DMS114 treated with DMSO at 0.1 percent for 48 hours (cell line): ENCODE results near the gene BEGAIN.

ENCODE experiments used
- DNase-seq: peaks from one replicate; lab custom pipeline; 2025; ENCODE audit not compliant: unreplicated experiment; lab: John Stamatoyannopoulos, UW

The BEGAIN gene

DNA sequence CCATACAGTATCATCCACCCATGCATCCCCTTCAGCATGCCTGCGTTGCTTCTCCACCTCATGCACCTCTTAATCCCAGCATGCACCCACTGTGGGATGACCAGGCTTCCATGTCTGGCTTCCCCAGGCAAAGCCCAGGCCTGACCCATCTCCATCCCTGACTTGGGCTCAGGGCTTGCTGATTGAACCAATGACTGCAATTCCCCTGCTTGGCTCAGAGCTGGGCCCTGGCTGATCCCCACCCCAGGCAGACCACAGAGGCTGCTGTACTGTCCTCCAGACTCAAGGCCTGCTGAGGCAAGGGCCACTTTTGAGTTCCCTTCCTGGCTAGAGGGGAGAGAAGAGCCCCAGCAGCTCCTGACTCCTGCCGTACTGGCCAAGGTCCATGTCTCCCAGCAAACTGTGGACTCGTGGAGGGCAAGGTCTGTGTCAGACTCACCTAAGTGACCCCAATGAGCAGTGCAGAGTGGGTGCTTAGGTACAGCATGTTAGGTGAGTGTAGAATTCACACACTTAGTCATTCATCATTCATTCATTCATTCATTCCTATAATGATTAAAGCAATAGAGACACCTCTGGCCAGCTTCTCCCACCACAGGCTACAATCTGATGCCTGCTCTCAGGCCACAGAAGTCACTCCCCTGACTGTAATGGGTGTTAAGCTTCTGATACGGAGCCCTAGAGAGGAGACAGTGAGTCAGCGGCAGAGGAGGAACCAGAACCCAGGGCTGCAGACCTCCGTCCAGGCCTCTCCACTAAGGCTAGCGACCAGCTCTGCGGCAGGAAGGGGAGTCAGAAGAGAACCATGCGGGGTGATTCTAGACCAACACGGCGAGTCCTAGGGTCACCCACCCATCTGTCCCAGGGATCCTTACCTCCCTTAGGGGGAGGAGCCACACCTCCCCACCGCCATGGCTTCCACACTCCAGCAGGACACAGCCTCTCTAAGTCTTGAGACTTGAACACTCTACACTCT, 2.9 kb downstream of the BEGAIN start:
- no peak for DNase-seq

DNA sequence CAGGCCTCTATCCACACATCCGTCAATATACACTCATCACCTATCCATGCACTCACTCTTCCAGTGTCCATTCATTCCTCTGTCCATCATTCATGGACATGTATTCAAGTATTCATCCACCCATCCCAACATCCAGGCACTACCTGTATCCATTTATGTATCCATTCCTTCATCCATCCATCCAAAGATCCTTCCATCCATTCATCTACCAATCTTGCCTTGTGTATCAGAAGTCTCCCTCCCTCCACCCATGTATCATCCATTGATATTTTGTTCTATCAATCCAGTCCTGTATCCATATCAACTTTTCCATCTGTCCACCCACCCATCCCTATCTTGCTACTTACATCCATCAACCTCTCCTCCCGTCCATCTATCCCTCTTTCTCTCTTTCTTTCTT, 4.0 kb downstream of the BEGAIN start:
- no peak for DNase-seq

DNA sequence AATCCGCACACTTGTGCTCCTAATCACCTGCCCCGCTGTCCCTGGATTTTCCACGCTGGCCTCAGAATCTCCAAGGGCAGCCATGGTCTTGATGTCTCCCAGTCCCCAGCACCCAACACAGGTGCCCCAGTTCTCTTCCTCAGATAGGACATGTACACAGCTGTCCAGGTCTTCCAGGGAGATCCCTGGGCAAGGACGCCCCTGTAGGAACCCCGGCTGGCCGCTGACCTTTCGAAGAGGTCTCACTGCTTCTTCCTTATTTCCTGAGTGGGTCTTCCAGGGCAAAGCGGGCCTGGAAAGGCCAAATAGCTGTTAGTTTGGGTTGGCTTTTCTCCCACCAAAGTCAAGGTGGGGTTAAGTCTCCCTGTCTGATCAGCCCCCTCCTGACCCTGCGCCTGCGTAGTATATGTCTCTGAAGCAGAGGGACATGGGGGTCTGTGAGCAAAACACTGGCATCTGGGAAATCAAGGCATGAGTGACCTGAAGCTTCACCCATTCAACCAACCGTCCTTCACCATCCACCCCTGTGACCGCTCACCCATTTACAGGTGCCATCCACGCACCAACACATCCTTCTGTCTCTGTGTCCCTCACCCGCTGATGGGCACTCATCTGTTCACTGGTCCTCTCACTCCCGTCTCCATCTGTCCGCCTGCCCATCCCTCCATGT, 4.6 kb downstream of the BEGAIN start:
- DNase-seq, result no peak

DNA sequence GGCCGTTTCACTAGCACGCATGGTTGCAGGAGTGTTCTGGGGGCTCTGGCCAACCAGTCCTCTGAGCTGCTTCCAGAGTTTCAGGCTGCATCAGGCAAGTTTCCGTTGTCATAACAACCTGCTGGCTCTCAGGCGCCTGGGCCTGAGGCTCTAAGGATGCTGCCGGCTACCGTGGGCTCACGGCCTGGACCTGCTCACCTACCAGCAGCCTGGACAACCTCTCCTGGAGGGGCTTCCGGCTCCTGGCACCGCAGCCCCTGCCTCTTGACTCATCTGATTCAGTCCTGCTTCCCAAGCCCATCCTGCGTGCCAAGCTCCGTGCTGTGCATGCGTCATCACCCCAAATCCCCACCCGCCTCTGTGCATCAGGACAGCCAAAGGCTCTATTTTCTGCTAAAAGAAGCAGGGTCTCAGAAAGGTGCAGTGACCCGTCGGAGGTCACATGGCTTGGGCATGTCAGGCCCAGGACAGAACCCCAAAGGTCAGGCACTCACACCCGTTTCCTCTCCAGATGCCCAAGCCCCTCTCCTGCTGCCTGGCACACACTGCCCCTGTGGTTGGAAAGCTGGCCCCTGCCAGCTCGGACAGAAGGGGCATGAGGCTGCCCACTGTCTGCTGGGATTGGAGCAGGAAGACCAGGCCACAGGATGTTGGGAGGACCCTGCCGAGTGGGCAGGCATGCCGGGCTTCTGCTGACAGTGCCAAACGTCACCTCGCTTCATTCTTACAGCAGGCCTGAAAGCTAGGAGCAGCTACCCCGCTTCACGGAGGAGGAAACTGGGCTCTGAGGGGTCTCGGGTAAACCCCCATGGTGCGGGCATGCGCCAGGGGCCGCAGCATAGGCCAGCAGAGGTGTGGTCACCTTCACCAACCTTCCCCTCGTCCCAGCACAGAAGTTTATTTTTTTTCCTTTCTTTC, 5.7 kb downstream of the BEGAIN start:
- DNase-seq, result no peak

DNA sequence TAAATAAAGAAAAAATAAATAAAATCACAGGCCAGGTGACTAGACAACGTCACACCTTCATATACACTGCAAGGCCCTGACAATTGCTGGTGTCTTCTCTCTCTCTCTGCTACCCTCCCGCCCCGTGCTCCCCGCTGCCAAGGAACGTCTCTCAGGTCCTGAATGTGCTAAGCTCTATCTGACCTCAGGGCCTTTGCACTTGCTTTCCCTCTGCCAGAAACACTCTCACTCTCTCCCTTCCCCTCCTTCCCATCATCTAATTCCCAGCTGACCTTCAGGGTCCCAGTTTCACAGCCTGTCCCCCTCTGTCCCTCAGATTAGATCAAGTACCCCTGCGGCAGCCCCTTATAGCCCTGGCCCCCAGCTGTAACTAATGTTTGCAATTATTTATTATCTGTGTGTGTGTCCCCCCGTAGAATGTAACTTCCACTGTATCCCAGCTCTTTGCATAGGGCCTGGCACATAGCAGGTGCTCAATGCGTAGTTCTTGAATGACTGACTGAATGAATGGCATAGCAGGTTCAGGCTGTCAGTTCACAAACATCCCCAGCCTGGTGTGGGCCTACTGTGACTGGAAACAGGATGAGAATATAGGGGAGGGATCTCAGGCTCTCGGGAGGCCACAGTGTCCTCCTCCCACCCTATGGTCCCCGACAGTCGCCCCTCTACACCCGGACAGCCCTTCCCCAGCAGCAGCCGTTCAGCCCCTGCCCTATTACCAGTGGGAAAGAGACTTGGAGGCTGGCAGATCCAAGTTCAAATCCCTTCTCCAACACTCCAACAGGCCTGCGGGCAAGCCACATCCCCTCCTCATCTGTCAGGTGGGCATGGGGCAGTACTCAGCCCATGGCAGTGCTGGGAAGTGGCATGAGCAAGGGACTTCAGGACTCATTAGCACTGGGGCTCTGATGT, 6.6 kb downstream of the BEGAIN start:
- no peak for DNase-seq

DNA sequence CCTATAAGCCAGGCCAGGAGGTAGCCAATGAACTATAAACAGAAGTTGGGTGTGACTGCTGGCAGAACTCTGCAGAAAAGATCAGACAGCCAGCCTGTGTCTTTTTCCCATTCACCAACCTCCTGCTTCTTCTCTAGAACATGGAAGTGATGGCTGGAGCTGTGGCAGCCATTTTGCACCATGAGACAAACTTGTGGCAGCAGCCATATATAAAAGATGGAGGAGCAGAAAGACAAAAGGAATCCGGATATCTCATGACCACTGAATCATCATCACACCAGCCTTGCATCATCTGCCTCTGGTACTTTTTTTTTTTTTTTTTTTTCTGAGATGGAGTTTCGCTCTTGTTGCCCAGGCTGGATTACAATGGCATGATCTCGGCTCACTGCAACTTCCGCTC, 8.7 kb downstream of the BEGAIN start:
- DNase-seq, result no peak

DNA sequence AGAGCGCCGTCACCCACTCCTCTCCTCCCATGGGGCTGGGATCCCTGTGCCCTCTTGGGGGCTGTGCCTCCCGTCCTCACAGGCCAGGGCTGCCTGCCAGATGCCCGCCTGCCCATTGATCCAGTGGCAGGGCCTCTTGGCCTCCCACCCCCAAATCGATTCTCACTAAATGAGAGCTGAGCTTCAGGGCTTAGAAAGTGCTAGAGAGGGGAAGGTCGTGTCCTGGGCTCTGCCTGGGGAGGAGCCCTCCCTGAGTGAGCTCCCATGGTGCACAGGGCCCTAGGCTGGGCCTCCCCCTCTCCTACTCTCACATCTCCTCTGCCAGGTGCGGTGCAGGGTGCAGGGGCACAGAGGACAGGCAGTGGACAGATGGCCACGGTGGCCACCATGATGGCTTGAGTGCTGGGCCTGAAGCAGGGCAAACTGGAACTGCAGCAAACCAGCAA, 9.2 kb downstream of the BEGAIN start:
- DNase-seq, result no peak

DNA sequence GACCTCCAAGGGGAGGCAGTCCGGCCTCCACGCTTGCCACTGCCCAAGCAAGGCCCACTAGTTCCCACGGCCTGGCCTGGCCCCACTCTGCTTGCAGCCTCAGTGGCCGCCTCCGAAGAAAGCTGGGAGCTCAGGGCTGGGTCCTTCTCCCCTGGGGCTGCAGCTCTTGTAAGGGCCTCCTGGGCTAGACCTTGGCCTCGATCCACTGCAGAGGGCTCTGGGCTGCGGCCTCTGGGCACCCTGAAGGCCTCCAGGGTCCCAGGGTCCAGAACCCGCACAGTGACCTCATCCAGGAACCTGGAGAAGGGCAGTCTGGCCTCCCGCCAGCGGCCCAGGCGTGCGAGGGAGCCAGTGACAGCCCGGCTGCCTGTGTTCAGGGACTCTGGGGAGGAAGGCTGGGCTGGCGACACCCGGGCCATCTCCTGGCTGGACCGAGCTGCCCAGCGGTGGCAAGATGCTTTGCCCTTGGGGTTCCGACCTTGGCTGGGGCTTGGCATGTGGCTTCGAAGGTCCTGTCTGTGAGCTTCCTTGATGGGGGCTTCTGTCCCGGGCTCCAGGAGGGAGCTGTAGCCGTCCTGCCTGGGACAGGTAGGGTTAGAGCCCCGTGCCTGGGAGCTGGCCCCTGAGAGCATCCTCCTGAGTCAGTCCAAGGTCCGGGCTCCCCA, 9.8 kb downstream of the BEGAIN start:
- DNase-seq, result no peak

DNA sequence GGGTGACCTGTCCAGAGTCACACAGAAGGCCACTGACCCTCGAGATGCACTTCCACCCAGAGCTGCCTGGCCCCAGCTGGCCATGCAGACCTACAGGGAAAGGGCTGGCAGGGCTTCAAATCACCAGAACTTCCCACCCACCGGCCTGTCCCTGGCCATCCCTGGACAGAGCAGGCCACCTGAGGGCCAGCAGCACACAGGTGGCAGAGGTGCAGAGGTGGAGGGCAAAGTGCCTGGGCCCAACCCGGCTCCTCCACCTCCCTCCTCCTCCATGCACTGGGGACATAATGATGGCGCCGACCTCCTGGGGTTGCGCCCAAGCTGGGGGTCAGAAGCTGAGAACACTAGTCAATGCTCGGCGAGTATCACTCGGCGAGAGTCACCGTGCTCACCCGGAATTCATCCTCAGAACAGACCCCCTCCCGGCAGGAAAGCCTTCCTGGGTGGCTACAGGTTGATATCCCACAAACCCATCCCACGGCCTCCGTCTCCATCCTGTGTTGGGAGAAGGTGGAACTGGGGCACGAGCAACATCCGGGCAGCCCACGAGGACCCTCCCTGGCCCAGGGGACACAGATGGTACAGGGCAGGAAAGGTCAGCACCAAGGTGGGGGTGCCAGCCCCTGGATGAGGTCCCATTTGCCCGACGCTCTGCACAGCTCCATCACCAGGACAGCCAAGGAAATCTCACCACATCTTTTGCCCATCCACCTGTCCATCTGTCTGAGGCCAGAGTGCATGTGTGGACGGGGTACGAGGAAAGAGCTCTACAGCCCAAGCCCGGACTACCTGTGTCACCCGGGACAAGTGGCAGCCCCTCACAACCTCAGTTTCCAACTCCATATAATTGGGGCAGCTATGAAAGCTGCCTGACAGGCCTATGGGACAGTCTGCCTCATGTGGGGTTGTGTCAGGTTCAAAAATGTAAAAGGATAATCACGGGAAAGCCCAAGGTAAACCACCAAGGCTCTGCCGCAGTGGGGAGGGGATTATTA, 10.8 kb downstream of the BEGAIN start:
- DNase-seq, result no peak

DNA sequence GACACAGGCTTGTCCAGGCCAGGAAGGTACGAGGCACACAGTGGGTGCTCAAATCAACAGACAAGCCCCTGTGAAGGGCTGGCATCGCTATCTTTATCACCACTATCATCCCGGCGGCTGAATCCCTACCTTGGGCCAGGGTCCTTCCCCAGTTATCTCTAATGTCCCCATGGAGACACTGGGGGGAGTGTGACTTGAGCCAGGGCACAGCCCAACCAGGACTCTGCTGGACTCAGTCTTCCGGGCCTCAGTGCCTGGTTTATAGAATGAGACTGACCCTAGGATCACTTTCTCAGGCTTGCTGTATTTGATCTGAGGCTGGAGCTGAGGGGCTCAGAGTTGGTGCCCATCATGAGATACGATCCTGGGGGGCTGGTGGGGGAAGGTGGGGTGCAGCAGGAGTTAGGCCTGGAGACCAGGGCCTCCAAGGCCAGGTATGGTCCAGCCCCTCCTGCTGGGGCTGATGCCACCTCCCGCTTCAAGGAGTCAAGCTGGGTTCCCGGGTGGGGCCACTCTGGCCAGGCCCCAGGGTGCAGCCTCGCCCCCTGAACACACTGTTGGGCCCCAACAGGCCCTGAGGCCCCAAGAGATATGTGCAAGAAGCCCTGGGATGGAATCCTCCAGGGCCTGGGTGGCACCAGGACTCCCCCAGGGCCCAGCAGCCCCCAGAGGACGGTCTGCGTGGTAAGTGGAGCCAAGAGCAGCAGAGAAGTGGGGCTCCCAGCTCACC, 11.8 kb downstream of the BEGAIN start:
- DNase-seq, result no peak

DNA sequence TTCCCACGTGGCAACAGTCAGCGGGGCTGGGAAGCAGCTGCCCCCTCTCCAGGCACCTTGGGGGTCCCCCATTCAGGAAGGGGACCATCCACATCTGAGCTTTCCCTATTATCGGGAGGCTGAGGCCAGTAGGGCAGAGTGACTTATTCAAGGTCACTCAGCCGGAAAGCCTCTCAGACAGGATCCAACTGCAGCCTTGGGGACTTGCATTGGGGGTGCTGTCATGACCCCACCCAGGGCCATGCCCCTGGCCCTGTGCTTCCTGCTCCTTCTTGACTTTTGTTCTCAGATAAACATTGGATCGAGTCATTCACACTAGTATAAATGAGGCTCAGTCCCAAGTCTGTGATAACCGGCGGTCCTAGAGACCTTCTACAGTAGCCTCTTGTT, 12.6 kb downstream of the BEGAIN start:
- no peak for DNase-seq

DNA sequence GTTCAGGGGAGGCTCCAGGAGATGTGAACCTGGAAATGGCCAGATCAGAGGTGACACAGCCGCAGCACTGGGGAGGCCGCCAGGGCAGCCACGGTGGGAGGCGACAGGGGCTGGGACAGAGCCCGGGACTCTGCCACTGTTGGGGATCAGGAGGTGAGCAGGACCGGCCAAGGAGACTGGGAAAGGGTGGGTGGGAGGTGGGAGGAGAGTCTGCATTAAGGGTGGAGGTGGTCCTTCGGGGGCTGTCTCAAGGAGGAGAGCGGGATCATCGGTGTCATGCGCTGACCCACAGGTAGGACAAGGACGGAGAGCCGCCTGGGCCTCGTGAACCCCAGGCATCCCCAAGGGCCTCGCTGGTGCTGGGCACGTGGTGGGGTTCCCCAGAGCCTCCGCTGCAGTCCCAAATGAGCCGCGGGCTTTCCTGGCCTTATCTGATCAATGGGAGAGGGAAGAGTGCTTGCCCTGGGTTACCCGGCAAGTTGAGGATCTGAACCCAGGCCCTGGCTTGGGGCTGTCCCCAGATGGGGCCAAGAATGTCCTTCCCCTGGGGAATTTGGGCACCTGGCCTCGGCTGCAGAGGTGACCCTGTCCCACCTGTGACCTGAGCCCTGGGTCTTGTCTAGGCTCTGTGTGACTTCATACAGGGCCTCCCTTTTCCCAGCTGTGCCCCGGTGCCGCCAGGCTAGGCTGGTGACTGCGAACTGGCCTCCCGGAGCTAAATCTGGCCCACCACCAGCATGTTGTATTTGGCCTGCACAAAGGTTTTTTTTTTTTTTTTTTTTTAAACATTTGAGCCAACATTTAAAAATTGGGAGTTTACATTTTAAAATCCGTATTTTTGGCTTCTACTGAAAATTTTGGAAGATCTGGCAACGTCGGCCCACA, 13.2 kb downstream of the BEGAIN start:
- no peak for DNase-seq

DNA sequence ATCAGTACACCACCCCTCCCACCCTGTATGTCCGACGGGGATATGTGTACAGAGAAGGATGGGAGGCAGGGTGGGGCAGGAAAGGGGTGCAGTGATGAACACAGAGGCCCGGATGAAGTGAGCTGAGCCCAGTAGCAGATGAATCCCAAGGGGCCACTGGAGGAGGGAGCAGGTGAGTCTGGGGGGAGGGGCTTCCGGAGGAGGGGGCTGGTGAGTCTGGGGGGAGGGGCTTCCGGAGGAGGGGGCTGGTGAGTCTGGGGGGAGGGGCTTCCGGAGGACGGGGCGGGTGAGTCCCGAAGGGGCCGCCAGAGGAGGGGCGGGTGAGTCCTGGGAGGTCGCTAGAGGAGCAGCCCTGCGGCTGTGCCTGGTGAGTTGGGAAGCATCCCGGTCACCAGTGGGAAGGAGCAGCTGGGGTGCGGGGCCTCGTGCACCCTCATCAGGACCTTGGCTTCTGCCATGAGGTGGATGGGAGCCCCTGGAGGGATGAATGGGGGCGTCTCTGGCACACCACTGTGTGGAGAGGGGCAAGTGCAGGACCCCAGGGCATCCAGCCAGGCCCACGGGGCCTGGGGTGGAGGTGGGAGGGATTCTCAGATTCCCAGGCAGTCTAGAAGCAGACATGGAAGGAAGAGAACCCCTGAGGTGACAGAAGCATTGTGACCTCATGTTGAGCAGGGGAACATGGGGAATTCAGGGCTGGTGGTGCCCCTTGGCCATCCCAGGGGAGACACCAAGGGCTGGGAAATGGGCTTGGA, 14.0 kb downstream of the BEGAIN start:
- no peak for DNase-seq

DNA sequence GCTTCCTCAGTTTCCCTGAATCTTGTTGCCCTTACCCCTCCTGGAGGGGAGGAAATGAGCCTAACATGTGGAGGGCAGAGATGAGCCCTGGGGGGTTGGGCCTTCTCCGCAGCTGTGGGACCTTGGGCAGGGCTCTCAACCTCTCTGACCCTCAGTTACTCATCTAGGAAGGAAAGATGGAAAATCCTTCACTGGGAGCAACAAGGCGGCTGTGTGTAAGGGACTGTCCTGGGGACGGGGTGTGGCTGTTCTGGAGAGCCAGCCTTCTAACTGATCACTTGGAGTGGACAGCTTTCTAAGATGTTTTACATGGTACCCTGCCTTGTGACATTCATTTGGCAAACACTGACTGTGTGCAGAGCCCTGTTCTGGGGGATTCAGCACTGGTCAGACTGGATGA, 14.7 kb downstream of the BEGAIN start:
- DNase-seq, result no peak

DNA sequence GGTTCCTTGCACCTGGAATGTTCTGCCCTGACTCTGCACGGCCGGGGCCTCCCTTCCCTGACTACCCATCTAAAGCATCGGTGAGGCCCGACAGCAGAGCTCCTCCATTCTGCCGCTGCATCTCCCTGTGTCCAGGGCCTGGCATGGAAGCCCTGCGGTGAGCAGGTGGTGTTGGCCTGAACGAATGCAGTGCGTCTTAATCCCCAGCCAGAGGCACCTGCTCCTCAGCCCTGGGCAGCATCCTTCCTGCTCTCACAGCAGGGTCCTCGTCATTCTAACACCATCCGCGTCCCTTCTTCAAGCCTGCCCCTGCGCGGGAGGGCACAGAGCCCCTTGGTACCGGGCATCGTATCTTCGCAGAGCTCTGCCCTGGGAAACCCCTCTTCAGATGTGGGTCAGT, 15.4 kb downstream of the BEGAIN start:
- no peak for DNase-seq
